ENCODE results near the gene LPIN3. TPM values are rescaled to one million over a fixed set of nuclear protein-coding genes. Genes with fewer than 3 reads are reported as not detected.

The LPIN3 gene
- total RNA-seq, 1 experiment from 2014 or later = 32.6 TPM

- TF ChIP-seq CTCF (IDR thresholded peaks at IDR 0.05; ENCODE audit: insufficient read depth in 1 of 2, low read depth in 1 of 2, low read length in 1 of 2, severe bottlenecking in 1 of 2, unreplicated experiment in 1 of 2) = no peak
- BruUV-seq (replicated peaks) = no TSS peak
- H3K4me3 ChIP-seq (ENCODE audit: low read depth, low read length) = no peak overlapping the region
- intact Hi-C loops (cut with micrococcal nuclease; ENCODE audit: unreplicated experiment) = no loop called here
- DNase-seq = no peak
- no peak overlapping the region for H3K4me3 Mint-ChIP-seq (ENCODE audit: unreplicated experiment)
- POLR2A ChIA-PET = no interaction called here
- no peaks in the 10 kb centered on the region for H3K9me3 ChIP-seq
- peaks cover 5% of the 10 kb centered on the region for H3K36me3 ChIP-seq (ENCODE audit: control insufficient read depth, insufficient read depth, low read length)
- no peaks in the 10 kb centered on the region for H3K27me3 ChIP-seq (replicated peaks; ENCODE audit: control insufficient read depth, insufficient read depth, low read length)
- CTCF ChIA-PET = no interaction called here
- H3K9me3 Mint-ChIP-seq (ENCODE audit: unreplicated experiment) = no peaks in the 10 kb centered on the region
- H3K4me1 ChIP-seq = no peaks in the 10 kb centered on the region
- peaks cover 5% of the 10 kb centered on the region for H3K36me3 Mint-ChIP-seq (ENCODE audit: insufficient read depth, unreplicated experiment)
- H3K27me3 Mint-ChIP-seq (ENCODE audit: insufficient read depth, unreplicated experiment) = no peaks in the 10 kb centered on the region
- H3K27ac Mint-ChIP-seq (ENCODE audit: unreplicated experiment) = no peak overlapping the region
- no peaks in the 10 kb centered on the region for H3K4me1 Mint-ChIP-seq (ENCODE audit: low read depth, unreplicated experiment)
Measured at GRCh38 chr20:41355192-41355591, 14.6 kb downstream of the LPIN3 start.

DNA sequence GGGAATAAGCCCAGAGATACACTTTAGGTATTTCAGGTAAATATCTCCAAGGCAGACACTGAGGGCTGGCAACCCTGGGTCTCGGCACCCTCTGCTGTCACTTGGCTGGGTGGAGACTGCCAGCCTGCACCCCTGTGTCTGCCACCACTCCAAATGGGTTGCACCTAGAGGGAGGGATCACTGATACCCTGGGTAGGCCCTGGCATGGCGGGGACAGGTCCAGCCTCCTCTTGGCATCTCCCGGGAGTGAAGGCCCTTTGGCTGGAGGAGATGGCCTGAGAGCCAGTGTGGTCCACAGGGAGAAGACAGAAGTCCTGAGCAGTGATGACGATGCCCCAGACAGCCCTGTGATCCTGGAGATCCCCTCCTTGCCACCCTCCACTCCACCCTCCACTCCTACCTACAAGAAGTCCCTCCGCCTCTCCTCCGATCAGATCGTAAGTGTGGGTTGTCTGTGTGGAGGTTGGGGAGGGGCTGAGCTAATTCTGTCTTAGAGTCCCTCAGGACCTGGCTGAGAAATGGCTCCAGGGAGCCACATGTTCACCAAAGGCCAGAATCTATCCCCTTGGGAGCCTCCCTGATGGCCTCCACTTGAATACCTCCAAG lies 15.1 kb downstream of the LPIN3 start:
- BruUV-seq (replicated peaks) = no TSS peak
- ChIA-PET POLR2A (no interaction called here), CTCF (no interaction called here)
- Mint-ChIP-seq H3K36me3 (ENCODE audit: insufficient read depth, unreplicated experiment) (peaks cover under 1% of the 10 kb centered on the region), H3K4me3 (ENCODE audit: unreplicated experiment) (no peak overlapping the region), H3K27me3 (ENCODE audit: insufficient read depth, unreplicated experiment) (no peaks in the 10 kb centered on the region), H3K9me3 (ENCODE audit: unreplicated experiment) (no peaks in the 10 kb centered on the region), H3K4me1 (ENCODE audit: low read depth, unreplicated experiment) (no peaks in the 10 kb centered on the region), H3K27ac (ENCODE audit: unreplicated experiment) (no peak overlapping the region)
- DNase-seq = no peak
- intact Hi-C loops (cut with micrococcal nuclease; ENCODE audit: unreplicated experiment) = loop anchor here (2.0 kb wide), 1 partner anchor 13 kb away; no protein-coding TSS in a partner anchor
- peaks cover 2% of the 10 kb centered on the region for H3K36me3 ChIP-seq (ENCODE audit: control insufficient read depth, insufficient read depth, low read length)
- H3K4me3 ChIP-seq (ENCODE audit: low read depth, low read length) = no peak overlapping the region
- H3K4me1 ChIP-seq = no peaks in the 10 kb centered on the region
- TF ChIP-seq CTCF (IDR thresholded peaks at IDR 0.05; ENCODE audit: insufficient read depth in 1 of 2, low read depth in 1 of 2, low read length in 1 of 2, severe bottlenecking in 1 of 2, unreplicated experiment in 1 of 2) = no peak
- H3K27me3 ChIP-seq (replicated peaks; ENCODE audit: control insufficient read depth, insufficient read depth, low read length) = no peaks in the 10 kb centered on the region
- H3K9me3 ChIP-seq = no peaks in the 10 kb centered on the region

GRCh38 chr20:41356951-41357350 lies 16.3 kb downstream of the LPIN3 start:
- no TSS peak for BruUV-seq (replicated peaks)
- intact Hi-C loops (cut with micrococcal nuclease; ENCODE audit: unreplicated experiment) = loop anchor here (2.0 kb wide), 1 partner anchor 14 kb away; no protein-coding TSS in a partner anchor
- no peaks in the 10 kb centered on the region for H3K9me3 Mint-ChIP-seq (ENCODE audit: unreplicated experiment)
- CTCF ChIA-PET = interaction anchor here (0.5 to 3.5 kb wide), 2 partner anchors 17 to 100 kb away, joined by 4 to 36 read pairs; partner anchors contain the start of gene LPIN3
- H3K27ac Mint-ChIP-seq (ENCODE audit: unreplicated experiment) = no peak overlapping the region
- no peak for TF ChIP-seq CTCF (IDR thresholded peaks at IDR 0.05; ENCODE audit: insufficient read depth in 1 of 2, low read depth in 1 of 2, low read length in 1 of 2, severe bottlenecking in 1 of 2, unreplicated experiment in 1 of 2)
- POLR2A ChIA-PET = no interaction called here
- no peaks in the 10 kb centered on the region for H3K4me1 ChIP-seq
- no peaks in the 10 kb centered on the region for H3K27me3 ChIP-seq (replicated peaks; ENCODE audit: control insufficient read depth, insufficient read depth, low read length)
- no peaks in the 10 kb centered on the region for H3K27me3 Mint-ChIP-seq (ENCODE audit: insufficient read depth, unreplicated experiment)
- H3K36me3 ChIP-seq (ENCODE audit: control insufficient read depth, insufficient read depth, low read length) = peaks cover 1% of the 10 kb centered on the region
- H3K4me3 ChIP-seq (ENCODE audit: low read depth, low read length) = no peak overlapping the region
- no peaks in the 10 kb centered on the region for H3K36me3 Mint-ChIP-seq (ENCODE audit: insufficient read depth, unreplicated experiment)
- no peak overlapping the region for H3K4me3 Mint-ChIP-seq (ENCODE audit: unreplicated experiment)
- DNase-seq = no peak
- H3K9me3 ChIP-seq = no peaks in the 10 kb centered on the region
- no peaks in the 10 kb centered on the region for H3K4me1 Mint-ChIP-seq (ENCODE audit: low read depth, unreplicated experiment)
